A673 (cell line): ENCODE data around the gene CPNE2.

Experiments used
- CTCF ChIP-seq: fragments of 300-800, 200-600 bp; sonication (generic); conservative IDR thresholded peaks from 2 replicates; pipeline ENCODE4 v1.5.1; 2017; ENCODE audit warnings: low read depth, mild to moderate bottlenecking, antibody characterized with exemption, low read length, moderate library complexity, mixed read lengths
- EZH2 ChIP-seq: fragments of 200-600 bp; sonication (generic); IDR thresholded peaks from 2 replicates; pipeline ENCODE4 v1.6.1; 2017; ENCODE audit warnings: borderline replicate concordance, low read depth, mild to moderate bottlenecking, mixed read lengths, antibody characterized with exemption, low read length; ENCODE audit not compliant: poor library complexity, severe bottlenecking

- TF ChIP-seq EZH2 (no peak), CTCF (no peak)
Observed at GRCh38 chr16:57081744-57082143, 10.6 kb upstream of the CPNE2 start.
